K562 (cell line): Measurements from ENCODE around the gene MARCKSL1. TPM values are rescaled to one million over a fixed set of nuclear protein-coding genes. Genes with fewer than 3 reads are reported as not detected.
A peak's percentile ranks its signal among the peaks of the same experiment; 100 is the strongest.

Source experiments
- BRD4 ChIP-seq: fragments of 200-600 bp; sonication (generic); IDR thresholded peaks from 2 replicates; pipeline ENCODE4 v1.6.1; 2017; ENCODE audit warnings: inconsistent platforms
- DNMT1 ChIP-seq: fragments of 450-650 bp; IDR thresholded peaks from 2 replicates; pipeline ENCODE4 v1.6.1; 2016; ENCODE audit warnings: antibody characterized with exemption, mild to moderate bottlenecking
- ELK3 ChIP-seq: fragments of 450-650 bp; formaldehyde crosslinking; IDR thresholded peaks from 2 replicates; pipeline ENCODE4 v1.4.0; 2020; ENCODE audit warnings: mild to moderate bottlenecking
- ESRRB ChIP-seq: fragments of 250-450 bp; sonication (Bioruptor Pico); IDR thresholded peaks from 2 replicates; pipeline ENCODE4 v1.5.0; 2020; ENCODE audit warnings: mild to moderate bottlenecking, moderate library complexity, borderline replicate concordance
- GABPA ChIP-seq: fragments of 200-800 bp; sonication (Bioruptor generic); conservative IDR thresholded peaks from 2 replicates; pipeline ENCODE4 v1.6.1; 2016; ENCODE audit warnings: low read depth, missing genetic modification characterization, missing compliant biosample characterization
- GATAD2B ChIP-seq: fragments of 450-650 bp; IDR thresholded peaks from 2 replicates; pipeline ENCODE4 v1.6.1; 2017; ENCODE audit warnings: mild to moderate bottlenecking, borderline replicate concordance
- GTF2F1 ChIP-seq: IDR thresholded peaks from 2 replicates; pipeline ENCODE4 v1.6.1; 2011; ENCODE audit warnings: low read depth, low read length, improper control_type of control experiment
- HLTF ChIP-seq: fragments of 450-650 bp; IDR thresholded peaks from 2 replicates; pipeline ENCODE4 v1.6.1; 2016
- MECOM ChIP-seq: fragments of 250-450 bp; sonication (Bioruptor Pico); IDR thresholded peaks from 2 replicates; pipeline ENCODE4 v1.8.0; 2022; ENCODE audit warnings: inconsistent platforms
- MTF1 ChIP-seq: fragments of 250-450 bp; sonication (Bioruptor Pico); IDR thresholded peaks from 2 replicates; pipeline ENCODE4 v1.9.0; 2021; ENCODE audit warnings: moderate library complexity, mild to moderate bottlenecking, inconsistent platforms, borderline replicate concordance
- MXI1 ChIP-seq: IDR thresholded peaks from 2 replicates; pipeline ENCODE4 v1.6.1; 2011; ENCODE audit warnings: low read depth, mild to moderate bottlenecking, improper control_type of control experiment, low read length
- NR4A1 ChIP-seq, 2 experiments: fragments of 250-450 bp in 1 of 2; fragments of 450-650 bp in 1 of 2; sonication (Bioruptor Pico) in 1 of 2; IDR thresholded peaks; 2 replicates each; pipeline versions ENCODE4 v1.4.0 to v1.6.1; 2016 to 2020; ENCODE audit warnings: mild to moderate bottlenecking in 2 of 2, missing compliant biosample characterization in 1 of 2, missing genetic modification characterization in 1 of 2, moderate library complexity in 1 of 2
- PRDM10 ChIP-seq: fragments of 450-650 bp; IDR thresholded peaks from 2 replicates; pipeline ENCODE4 v1.6.1; 2018; ENCODE audit not compliant: partially characterized antibody
- RUNX1 ChIP-seq: sonication (generic); IDR thresholded peaks from 2 replicates; pipeline ENCODE4 v1.6.1; 2016; ENCODE audit warnings: antibody characterized with exemption, low read depth
- SIN3A ChIP-seq, 2 experiments: fragments of 150-350 bp in 1 of 2; IDR thresholded peaks; 2 replicates each; pipeline ENCODE4 v1.6.1; 2011 to 2016; ENCODE audit warnings: borderline replicate concordance in 2 of 2, low read depth in 2 of 2, low read length in 2 of 2, mild to moderate bottlenecking in 2 of 2, moderate library complexity in 2 of 2; ENCODE audit not compliant: control insufficient read depth in 1 of 2
- SRSF3 ChIP-seq: fragments of 200-400 bp; formaldehyde crosslinking; IDR thresholded peaks from 2 replicates; pipeline ENCODE4 v1.6.1; 2016; ENCODE audit warnings: mild to moderate bottlenecking, low read length, moderate library complexity; ENCODE audit not compliant: insufficient read depth
- THRAP3 ChIP-seq: fragments of 450-650 bp; IDR thresholded peaks from 2 replicates; pipeline ENCODE4 v1.6.1; 2016; ENCODE audit warnings: mild to moderate bottlenecking, inconsistent platforms, borderline replicate concordance
- XRCC4 ChIP-seq: IDR thresholded peaks from one replicate; pipeline ENCODE4 v1.6.1; 2011; ENCODE audit not compliant: insufficient read depth, insufficient read length; ENCODE audit errors: extremely low read depth
- ZC3H4 ChIP-seq: sonication (generic); formaldehyde crosslinking; IDR thresholded peaks from 2 replicates; pipeline ENCODE4 v1.9.0; 2021; ENCODE audit warnings: missing genetic modification reagents, borderline replicate concordance
- ZNF197 ChIP-seq: fragments of 200-800 bp; sonication (Bioruptor generic); IDR thresholded peaks from 2 replicates; pipeline ENCODE4 v1.6.1; 2016; ENCODE audit warnings: low read depth, missing genetic modification characterization, missing compliant biosample characterization
- ZNF41 ChIP-seq: fragments of 250-450 bp; sonication (Bioruptor Pico); conservative IDR thresholded peaks from 2 replicates; pipeline ENCODE4 v1.4.0; 2020; ENCODE audit warnings: mild to moderate bottlenecking
- ZNF431 ChIP-seq: sonication (generic); formaldehyde crosslinking; IDR thresholded peaks from 2 replicates; pipeline ENCODE4 v1.8.0; 2022; ENCODE audit warnings: mild to moderate bottlenecking, missing genetic modification reagents
- ZNF444 ChIP-seq: fragments of 250-450 bp; sonication (Bioruptor Pico); IDR thresholded peaks from 2 replicates; pipeline ENCODE4 v1.4.0; 2020; ENCODE audit warnings: mild to moderate bottlenecking, moderate library complexity
- ZSCAN29 ChIP-seq: fragments of 450-650 bp; IDR thresholded peaks from 2 replicates; pipeline ENCODE4 v1.6.1; 2017
- polyA plus RNA-seq, 8 experiments: library from polyadenylated mRNA; depleted of rRNA in 4 of 8; stranded (reverse) in 5 of 8; unstranded in 3 of 8; fragments of >200 nt; fragmentation: Nextera tagmentation in 2 of 8; fragmentation: Illumina TruSeq in 1 of 8; extraction: Ambion mirVana in 2 of 8; extraction: Trizol in 1 of 8; gene quantifications; 2 replicates each; pipeline versions ENCODE4 v1.2.1 to v1.2.3, GENCODE V29; 2011 to 2014; ENCODE audit warnings: inconsistent platforms in 1 of 8, missing spikeins in 1 of 8
- total RNA-seq, 7 experiments: library from RNA; depleted of rRNA in 6 of 7; stranded (reverse); fragments of >200 nt in 6 of 7; fragmentation: Illumina TruSeq in 2 of 7; extraction: Trizol in 2 of 7; gene quantifications; 2 replicates each; pipeline versions ENCODE4 v1.2.1 to v1.2.3, GENCODE V29; 2011 to 2021; ENCODE audit warnings: low replicate concordance in 1 of 7

The MARCKSL1 gene
- total and polyA plus RNA-seq, 9 of the 15 experiments (the other 6 are each of a cell fraction or from before 2014, with no cell fraction given) = 14.7 to 325 (median 155) TPM

- no peak for TF ChIP-seq NR4A1 (CRISPR knock-in tag; IDR thresholded peaks at IDR 0.05)
- TF ChIP-seq NR4A1 (tag; IDR thresholded peaks at IDR 0.05) = no peak
- TF ChIP-seq HLTF = peak; percentile 99
- TF ChIP-seq DNMT1 = 0 out of 2 replicates have a peak, but pooled peaks have one; percentile 59
- TF ChIP-seq ZNF431 (CRISPR knock-in tag) = no peak
- no peak for TF ChIP-seq MXI1
- 0 out of 2 replicates have a peak, but pooled peaks have one; percentile 18 for TF ChIP-seq MECOM (CRISPR knock-in tag)
- no peak for TF ChIP-seq ZNF41 (CRISPR knock-in tag)
- peak; percentile 99 for TF ChIP-seq PRDM10
- peak; percentile 76 for TF ChIP-seq ZNF444 (CRISPR knock-in tag)
- 0 out of 2 replicates have a peak, but pooled peaks have one; percentile 46 for TF ChIP-seq ESRRB (CRISPR knock-in tag)
- TF ChIP-seq ZSCAN29 = peak; percentile 65; the same call in 1 of the 2 replicates
- TF ChIP-seq SIN3A (IDR thresholded peaks at IDR 0.05; ENCODE audit: borderline replicate concordance in 2 of 2, control insufficient read depth in 1 of 2, low read depth in 2 of 2, low read length in 2 of 2) = peak in 1 of 2 experiments; percentile 31; a peak in 2 of 4 replicates
- TF ChIP-seq GTF2F1 = 0 out of 2 replicates have a peak, but pooled peaks have one; percentile 5
- TF ChIP-seq BRD4 = 0 out of 2 replicates have a peak, but pooled peaks have one; percentile 40
- TF ChIP-seq THRAP3 = peak; percentile 74; the same call in 1 of the 2 replicates
- TF ChIP-seq RUNX1 = no peak
- TF ChIP-seq ELK3 (CRISPR knock-in tag) = no peak
- TF ChIP-seq MTF1 (CRISPR knock-in tag) = no peak
- no peak for TF ChIP-seq XRCC4
- no peak for TF ChIP-seq GATAD2B
- TF ChIP-seq SRSF3 = 0 out of 2 replicates have a peak, but pooled peaks have one; percentile 47
- TF ChIP-seq GABPA (tag) = peak; percentile 85
- peak; percentile 15; the same call in 1 of the 2 replicates for TF ChIP-seq ZNF197 (CRISPR knock-in tag)
- no peak for TF ChIP-seq ZC3H4 (CRISPR knock-in tag)
These were observed 44.1 kb downstream of the MARCKSL1 start, which contains the start of gene HDAC1 (continued) for GRCh38 chr1:32291708-32292538.
